GM20000 (cell line): ENCODE measurements around the gene DMRTA2.

Source experiments
- DNase-seq: peaks from one replicate; pipeline ENCODE4 v3.0.0; 2012; ENCODE audit warnings: low spot score
- CTCF ChIP-seq: IDR thresholded peaks from 2 replicates; pipeline ENCODE4 v1.5.1; 2012; ENCODE audit warnings: mild to moderate bottlenecking, control low read depth; ENCODE audit errors: extremely low read depth, missing control alignments

Gene DMRTA2

GRCh38 chr1:50450861-50451653 is 27.8 kb upstream of the DMRTA2 start:
- no peak for DNase-seq
- no peak for TF ChIP-seq CTCF

- no peak for TF ChIP-seq CTCF
- DNase-seq: no peak
Measured at GRCh38 chr1:50447961-50448360, 24.7 kb upstream of the DMRTA2 start.

- DNase-seq: no peak
- no peak for TF ChIP-seq CTCF
Measured at GRCh38 chr1:50441183-50441582, 17.9 kb upstream of the DMRTA2 start.

GRCh38 chr1:50438945-50439344 is 15.7 kb upstream of the DMRTA2 start:
- DNase-seq: no peak
- no peak for TF ChIP-seq CTCF

- DNase-seq: no peak
Measured at GRCh38 chr1:50436489-50436888, 13.2 kb upstream of the DMRTA2 start.

GRCh38 chr1:50430010-50430405 is 6.8 kb upstream of the DMRTA2 start:
- TF ChIP-seq CTCF: no peak
- no peak for DNase-seq

More at GRCh38 chr1:50436489-50436888, 13.2 kb upstream of the DMRTA2 start:
- no peak for TF ChIP-seq CTCF

- DNase-seq: no peak
Measured at GRCh38 chr1:50427818-50428779, 4.9 kb upstream of the DMRTA2 start.

More at GRCh38 chr1:50427818-50428779, 4.9 kb upstream of the DMRTA2 start:
- no peak for TF ChIP-seq CTCF
